Measurements from ENCODE around the gene ZCCHC2.

Gene ZCCHC2
- total RNA-seq = 82.2 to 115 (median 96.9) reads per million in 4 donors

DNA sequence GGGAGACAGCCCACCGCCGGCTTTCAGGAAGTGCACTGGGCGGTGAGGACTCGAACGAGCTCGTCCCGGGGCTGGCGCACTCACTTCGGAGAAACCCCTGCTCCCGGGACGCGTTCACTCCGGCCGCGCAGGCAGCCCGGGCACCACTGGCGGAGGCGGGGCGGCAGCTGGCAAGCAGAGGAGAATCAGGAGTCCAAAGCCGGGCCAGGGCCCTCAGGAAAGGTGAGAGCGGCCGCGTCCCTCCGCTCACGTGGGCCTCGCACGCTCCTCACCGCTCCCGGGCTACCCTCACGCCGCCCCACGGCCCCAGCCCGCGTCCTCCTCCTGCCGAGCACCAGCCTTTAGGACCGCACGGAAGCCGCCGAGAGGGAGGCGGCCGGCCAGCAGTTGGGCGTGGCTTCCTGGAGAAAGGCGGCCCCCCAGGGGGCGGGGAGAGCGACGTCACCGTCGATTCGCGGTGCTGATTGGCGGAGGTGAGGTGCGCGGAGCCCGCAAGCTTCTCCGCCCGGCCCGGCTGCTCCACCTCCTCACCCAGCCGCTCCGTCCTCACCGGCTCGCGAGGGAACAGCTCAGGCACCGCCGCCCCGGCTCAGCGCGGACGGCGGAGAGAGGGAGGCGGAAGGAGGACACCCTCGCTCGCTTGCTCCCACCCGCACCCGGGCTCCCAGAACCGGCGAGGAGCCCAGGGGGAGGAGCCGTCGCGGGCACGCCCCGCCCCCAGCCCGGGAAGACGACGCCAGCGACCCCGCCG, at the start of gene ZCCHC2:
TSS of gene ZCCHC2 (plus strand) at position 522 of the 751 bp plus-strand sequence. CDS start 400 bp downstream, outside the sequence.
- DNase-seq = peak; percentile 94 to 99 (median 97)

DNA sequence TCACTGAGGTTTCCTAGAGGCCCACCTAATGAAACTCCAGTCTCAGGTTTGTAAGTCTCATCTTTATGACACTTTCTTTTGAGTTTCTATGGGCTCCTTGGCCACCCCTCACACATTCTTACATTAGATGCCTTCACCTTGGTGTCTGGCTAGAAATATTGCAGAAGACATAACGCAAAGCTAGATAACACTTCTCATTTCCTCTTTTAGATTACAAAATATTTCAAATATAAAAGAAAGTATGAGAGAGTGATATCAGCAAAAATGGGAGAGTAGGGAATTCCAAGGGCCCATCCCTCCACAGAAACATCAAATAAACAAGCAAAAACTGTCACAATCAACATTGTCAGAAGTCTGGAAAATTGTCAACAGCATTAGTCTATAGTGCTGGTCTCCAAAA, 43.3 kb upstream of the ZCCHC2 start:
- no peak for DNase-seq

GRCh38 chr18:62480927-62481326, 41.9 kb upstream of the ZCCHC2 start:
- no peak for DNase-seq

GRCh38 chr18:62484941-62485340, 37.9 kb upstream of the ZCCHC2 start:
- DNase-seq = no peak

DNA sequence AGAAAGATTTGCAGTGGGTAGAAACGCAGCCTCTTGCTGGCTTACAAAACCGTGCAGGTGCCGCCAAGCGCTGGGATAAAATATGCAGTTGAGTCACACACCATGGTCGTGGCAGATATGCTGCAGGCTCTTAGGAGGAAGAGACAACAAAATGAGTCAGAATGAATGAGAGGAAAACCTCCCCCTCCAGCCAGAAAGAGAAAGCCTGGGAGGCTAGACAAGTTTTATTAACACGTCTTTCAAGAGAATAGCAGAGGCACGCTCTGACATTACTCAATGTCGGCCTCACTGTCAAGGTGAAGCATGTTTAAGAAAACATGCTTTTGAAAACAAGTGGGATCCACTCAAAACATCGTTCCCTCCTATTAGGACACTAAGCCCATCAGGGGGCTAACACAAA, 37.1 kb upstream of the ZCCHC2 start:
- DNase-seq = no peak

DNA sequence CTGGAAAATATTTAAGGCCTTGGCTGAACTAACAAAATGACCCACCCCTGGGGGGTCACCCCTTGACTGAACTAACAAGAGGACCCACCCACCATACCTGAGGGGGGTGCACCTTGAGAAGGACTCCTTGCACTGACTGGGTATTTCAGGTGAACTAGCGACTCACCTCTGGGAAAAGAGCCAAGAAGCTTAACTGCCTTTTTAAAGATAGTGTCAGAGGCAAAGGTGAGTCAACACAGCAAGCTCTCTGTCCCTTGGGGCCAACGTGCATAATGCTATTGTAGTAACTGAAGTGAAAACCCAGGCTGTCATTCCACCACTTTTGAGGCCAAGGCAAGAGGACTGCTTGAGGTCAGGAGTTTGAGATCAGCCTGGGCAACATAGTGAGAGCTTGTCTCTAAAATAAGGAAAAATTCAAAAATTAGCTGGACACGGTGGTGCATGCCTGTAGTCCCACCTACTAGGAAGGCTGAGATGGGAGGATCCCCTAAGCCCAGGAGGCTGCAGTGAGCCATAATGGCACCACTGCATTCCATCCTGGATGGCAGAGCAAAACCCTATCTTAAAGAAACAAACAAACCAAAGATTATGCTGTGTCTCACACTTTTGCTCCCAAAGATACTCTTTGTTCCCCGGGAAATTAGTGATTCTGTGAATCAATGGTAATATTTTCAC, 36.4 kb upstream of the ZCCHC2 start:
- DNase-seq = no peak

GRCh38 chr18:62487161-62487560, 35.7 kb upstream of the ZCCHC2 start:
- no peak for DNase-seq

GRCh38 chr18:62490967-62491695, 31.7 kb upstream of the ZCCHC2 start:
- DNase-seq = no peak

- DNase-seq = no peak
Observed at GRCh38 chr18:62493033-62493862, 29.6 kb upstream of the ZCCHC2 start.

- DNase-seq = no peak
Observed at GRCh38 chr18:62494764-62495163, 28.1 kb upstream of the ZCCHC2 start.

DNA sequence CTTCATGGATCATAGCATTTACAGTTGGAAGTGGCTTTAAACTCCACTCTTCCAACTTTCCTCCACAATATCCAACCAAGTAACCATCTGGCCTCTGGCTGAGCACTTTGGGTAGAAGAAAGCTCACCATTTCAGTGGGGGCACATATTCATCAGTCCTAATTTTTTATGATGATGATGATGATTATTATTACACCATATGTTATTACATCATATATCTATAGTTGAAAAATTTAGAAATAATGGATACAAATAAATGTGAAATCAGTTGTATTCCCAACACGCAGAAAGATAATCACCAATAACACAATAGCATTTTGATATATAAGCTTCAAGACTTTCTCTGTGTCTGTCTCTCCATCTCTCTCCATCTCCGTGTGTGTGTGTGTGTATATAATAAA, 26.6 kb upstream of the ZCCHC2 start:
- DNase-seq = no peak

- no peak for DNase-seq
Observed at GRCh38 chr18:62497190-62497772, 25.5 kb upstream of the ZCCHC2 start.

GRCh38 chr18:62498616-62499262, 24.1 kb upstream of the ZCCHC2 start:
- no peak for DNase-seq

DNA sequence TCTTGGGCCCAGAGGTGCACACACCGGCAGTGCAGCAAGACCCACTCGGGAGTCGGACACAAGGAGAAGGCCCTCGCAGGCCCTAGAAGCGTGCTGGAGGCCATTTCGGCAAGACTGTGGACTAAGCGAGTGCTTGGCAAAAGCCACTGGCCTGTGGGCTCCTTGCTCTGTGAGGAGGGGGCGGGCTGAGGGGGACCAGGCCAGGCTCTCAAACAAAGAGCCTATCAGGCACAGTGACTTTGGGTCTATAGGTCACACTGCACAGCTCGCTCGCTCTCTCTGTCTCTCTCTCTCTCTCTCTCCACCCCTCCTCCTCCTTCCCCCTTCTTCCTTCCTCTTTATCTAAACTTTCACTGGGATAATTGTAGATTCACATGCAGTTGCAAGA, 23.6 kb upstream of the ZCCHC2 start:
- DNase-seq = no peak

GRCh38 chr18:62500174-62500573, 22.7 kb upstream of the ZCCHC2 start:
- no peak for DNase-seq

DNA sequence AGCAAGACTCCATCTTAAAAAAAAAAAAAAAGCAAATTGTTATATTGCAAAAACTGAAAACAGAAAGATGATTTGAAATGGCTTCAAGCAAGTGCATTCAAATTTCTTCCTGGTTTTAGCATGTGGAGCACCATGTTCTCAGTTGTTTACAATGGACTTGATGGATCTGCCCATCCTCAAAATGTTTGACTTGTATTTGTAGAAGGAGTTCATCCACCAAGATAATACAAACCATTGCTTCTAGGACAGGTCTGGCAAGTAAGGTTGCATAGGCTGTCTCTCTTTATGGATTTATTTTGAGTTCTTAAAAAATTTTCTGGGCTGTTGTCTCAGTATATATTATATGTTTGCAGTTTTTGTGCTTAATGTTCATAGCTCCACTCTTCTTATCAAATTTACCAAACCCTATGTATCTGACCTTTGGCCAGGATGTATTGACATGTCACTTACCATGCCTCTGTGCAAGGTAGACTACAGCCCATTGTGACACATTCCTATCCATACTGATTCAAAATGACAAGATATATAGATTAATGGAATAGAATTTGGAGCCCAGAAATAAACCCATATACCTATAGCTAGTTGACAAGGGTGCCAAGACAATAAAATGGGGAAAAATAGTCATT, 21.7 kb upstream of the ZCCHC2 start:
- DNase-seq = no peak

- DNase-seq = peak in 1 of 5 donors; percentile 76
Observed at GRCh38 chr18:62505669-62506494, 16.9 kb upstream of the ZCCHC2 start.

DNA sequence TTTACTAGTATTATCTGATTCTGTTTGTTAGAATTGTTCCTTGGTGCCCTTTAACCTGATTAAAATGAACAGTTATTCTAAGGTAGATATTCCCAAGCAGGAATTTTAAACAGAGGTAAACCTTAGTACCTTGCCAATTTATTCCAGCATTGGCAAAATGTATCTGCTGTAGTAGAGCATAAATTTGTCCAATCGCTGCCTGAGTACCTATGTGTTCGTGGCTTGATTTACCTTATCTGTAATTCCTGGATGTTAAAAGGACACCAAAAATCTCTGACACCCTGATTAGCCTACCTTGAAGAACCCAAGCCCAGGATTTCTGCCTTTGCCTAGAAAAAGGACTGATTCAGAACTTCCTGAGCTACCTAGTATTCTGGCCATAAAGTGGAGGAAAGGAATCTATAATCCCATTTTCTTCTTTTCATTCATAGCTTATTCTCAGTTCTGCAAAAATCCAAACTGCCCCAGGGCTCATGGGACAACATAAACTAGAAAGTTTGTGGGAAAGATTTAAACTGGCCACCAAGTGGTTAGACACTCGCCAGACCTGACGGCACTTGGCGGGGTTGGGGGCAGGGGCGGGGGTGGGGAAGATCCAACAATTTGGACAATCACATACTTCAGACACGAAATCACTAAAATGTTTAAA, 16.2 kb upstream of the ZCCHC2 start:
- DNase-seq = no peak

GRCh38 chr18:62509779-62510178, 13.0 kb upstream of the ZCCHC2 start:
- no peak for DNase-seq

- no peak for DNase-seq
Observed at GRCh38 chr18:62510789-62511188, 12.0 kb upstream of the ZCCHC2 start.
